ENCODE data around the gene MTCH1. TPM values are rescaled to one million over a fixed set of nuclear protein-coding genes. Genes with fewer than 3 reads are reported as not detected.

Gene MTCH1
- total RNA-seq, 1 donor from 2014 or later, result 180 TPM

DNA sequence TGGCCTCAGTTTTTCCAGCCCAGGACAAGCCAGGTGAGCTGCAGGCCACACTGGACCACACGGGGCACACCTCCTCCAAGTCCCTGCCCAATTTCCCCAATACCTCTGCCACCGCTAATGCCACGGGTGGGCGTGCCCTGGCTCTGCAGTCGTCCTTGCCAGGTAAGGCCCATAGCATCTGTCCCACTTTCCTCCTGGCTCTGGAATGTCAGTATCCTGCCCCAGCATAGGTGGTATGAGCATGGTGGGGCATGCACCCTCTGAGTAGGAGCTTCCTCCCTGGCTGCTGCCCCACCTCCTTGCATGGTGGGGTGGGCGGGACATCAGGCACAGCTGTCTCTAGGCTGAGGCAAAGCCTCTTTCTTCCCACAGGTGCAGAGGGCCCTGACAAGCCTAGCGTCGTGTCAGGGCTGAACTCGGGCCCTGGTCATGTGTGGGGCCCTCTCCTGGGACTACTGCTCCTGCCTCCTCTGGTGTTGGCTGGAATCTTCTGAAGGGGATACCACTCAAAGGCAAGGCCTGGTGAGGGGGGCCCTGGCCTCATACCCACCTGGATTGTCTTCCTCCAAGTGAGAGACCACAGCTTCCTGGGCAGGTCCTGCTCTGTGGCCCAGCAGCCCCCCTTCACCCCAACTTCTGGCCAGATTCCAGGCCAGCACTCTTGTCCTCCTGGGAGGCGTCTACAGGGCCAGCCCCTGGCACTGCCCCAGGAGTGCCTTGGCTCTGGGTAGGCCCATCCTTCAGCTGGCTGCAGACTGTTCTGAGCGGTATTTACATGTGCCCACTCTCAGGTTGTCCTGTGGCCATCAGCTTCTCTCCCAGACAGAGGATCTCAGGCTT, 22.3 kb downstream of the MTCH1 start:
- Mint-ChIP-seq H3K27ac (ENCODE audit: unreplicated experiment) (no peak overlapping the region), H3K27me3 (ENCODE audit: unreplicated experiment) (no peaks in the 10 kb centered on the region), H3K4me1 (ENCODE audit: unreplicated experiment) (peaks cover 17% of the 10 kb centered on the region), H3K36me3 (ENCODE audit: unreplicated experiment) (peaks cover 17% of the 10 kb centered on the region), H3K9me3 (ENCODE audit: unreplicated experiment) (no peaks in the 10 kb centered on the region), H3K4me3 (ENCODE audit: unreplicated experiment) (no peak overlapping the region)
- TF ChIP-seq, protein P1, sequence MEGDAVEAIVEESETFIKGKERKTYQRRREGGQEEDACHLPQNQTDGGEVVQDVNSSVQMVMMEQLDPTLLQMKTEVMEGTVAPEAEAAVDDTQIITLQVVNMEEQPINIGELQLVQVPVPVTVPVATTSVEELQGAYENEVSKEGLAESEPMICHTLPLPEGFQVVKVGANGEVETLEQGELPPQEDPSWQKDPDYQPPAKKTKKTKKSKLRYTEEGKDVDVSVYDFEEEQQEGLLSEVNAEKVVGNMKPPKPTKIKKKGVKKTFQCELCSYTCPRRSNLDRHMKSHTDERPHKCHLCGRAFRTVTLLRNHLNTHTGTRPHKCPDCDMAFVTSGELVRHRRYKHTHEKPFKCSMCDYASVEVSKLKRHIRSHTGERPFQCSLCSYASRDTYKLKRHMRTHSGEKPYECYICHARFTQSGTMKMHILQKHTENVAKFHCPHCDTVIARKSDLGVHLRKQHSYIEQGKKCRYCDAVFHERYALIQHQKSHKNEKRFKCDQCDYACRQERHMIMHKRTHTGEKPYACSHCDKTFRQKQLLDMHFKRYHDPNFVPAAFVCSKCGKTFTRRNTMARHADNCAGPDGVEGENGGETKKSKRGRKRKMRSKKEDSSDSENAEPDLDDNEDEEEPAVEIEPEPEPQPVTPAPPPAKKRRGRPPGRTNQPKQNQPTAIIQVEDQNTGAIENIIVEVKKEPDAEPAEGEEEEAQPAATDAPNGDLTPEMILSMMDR (IDR thresholded peaks at IDR 0.05), result no peak
- DNase-seq (ENCODE audit: extremely low spot score, unreplicated experiment), result no peak

DNA sequence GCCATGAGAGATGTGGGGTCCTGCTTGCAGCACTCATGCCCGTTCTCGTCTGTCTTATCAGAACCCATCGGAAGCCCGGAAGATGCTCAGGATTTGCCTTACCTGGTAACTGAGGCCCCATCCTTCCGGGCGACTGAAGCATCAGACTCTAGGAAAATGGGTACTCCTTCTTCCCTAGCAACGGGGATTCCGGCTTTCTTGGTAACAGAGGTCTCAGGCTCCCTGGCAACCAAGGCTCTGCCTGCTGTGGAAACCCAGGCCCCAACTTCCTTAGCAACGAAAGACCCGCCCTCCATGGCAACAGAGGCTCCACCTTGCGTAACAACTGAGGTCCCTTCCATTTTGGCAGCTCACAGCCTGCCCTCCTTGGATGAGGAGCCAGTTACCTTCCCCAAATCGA, 23.1 kb downstream of the MTCH1 start:
- no peak overlapping the region for H3K4me3 Mint-ChIP-seq (ENCODE audit: unreplicated experiment)
- TF ChIP-seq, protein P1 (IDR thresholded peaks at IDR 0.05), result no peak
- no peak for DNase-seq (ENCODE audit: extremely low spot score, unreplicated experiment)
- H3K27me3 Mint-ChIP-seq (ENCODE audit: unreplicated experiment), result no peaks in the 10 kb centered on the region
- H3K4me1 Mint-ChIP-seq (ENCODE audit: unreplicated experiment), result peaks cover 15% of the 10 kb centered on the region
- peak overlapping the region; percentile 5 for H3K27ac Mint-ChIP-seq (ENCODE audit: unreplicated experiment)
- no peaks in the 10 kb centered on the region for H3K9me3 Mint-ChIP-seq (ENCODE audit: unreplicated experiment)
- peaks cover 9% of the 10 kb centered on the region for H3K36me3 Mint-ChIP-seq (ENCODE audit: unreplicated experiment)

DNA sequence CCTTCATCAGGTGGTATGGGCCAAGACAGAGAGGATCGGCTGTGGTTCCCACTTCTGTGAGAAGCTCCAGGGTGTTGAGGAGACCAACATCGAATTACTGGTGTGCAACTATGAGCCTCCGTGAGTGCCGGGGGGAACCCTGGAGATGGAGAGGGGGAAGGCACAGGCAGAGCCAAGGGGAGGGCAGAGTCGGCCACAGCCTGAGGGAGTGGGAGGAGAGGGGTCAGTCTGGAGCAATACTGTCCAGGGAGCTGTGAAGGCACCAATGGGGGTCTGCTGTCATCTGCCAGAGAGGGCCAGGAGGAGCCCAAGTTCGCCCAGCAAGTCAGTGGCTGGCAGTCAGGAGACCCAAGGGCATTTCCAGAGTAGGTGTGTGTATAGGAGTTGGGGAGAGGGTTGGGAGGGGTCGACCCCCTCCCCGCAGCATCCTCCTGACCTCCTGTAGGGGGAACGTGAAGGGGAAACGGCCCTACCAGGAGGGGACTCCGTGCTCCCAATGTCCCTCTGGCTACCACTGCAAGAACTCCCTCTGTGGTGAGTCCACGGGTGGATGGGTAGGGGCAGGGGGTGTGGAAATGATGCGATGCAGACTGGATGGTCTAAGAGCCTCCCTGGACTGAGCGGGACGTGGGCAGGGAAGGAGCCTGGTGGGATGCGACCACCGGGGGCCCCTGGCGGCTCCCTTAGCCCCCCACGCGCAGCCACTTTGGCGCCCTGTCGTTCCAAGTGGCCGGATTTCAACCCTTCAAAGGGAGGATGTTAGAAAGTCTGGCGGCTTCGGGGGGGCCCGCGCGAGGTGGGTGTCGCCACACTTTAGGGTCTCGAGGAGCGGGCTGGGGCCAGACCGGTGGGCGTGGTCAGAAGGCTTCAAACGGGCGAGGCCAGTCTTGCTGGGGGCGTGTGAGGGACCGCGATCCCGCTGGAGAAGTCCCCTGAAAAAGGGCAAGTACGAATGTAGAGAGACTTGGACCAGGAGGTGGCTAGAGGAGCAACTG, 24.3 kb downstream of the MTCH1 start:
- Mint-ChIP-seq H3K4me3 (ENCODE audit: unreplicated experiment) (no peak overlapping the region), H3K9me3 (ENCODE audit: unreplicated experiment) (no peaks in the 10 kb centered on the region), H3K27ac (ENCODE audit: unreplicated experiment) (no peak overlapping the region), H3K27me3 (ENCODE audit: unreplicated experiment) (no peaks in the 10 kb centered on the region), H3K4me1 (ENCODE audit: unreplicated experiment) (peaks cover 15% of the 10 kb centered on the region), H3K36me3 (ENCODE audit: unreplicated experiment) (peaks cover 2% of the 10 kb centered on the region)
- TF ChIP-seq, protein P1 (IDR thresholded peaks at IDR 0.05), result no peak
- no peak for DNase-seq (ENCODE audit: extremely low spot score, unreplicated experiment)

DNA sequence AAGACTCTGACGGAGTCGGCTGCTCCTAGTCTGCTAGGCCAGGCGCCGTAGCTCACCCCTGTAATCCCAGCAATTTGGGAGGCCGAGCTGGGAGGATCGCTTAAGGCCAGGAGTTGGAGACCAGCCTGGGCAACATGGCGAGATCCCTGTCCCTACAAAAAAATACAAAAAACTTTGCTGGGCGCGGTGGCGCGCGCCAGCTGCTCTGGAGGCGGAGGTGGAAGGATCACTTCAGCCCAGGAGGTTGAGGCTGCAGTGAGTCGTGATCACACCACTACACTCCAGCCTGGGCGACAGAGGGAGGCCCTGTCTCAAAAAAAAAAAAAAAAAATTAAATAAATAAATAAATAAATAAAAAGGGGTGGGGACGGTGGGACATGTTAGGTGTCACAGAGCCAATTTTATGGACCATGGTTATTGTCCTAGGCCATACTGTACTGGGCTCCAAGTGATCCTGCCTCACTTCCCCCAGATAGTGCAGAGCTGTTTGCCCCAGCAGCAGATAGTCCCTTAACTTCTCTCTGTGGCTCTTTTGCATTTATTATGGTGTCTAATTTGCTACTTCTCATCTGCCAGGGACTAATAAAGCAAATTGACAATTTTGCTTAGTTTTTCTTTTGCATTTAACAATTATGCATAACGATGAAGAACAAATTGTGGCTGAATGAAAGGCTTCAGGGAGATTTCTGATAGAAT, 26.3 kb downstream of the MTCH1 start:
- Mint-ChIP-seq H3K36me3 (ENCODE audit: unreplicated experiment) (no peaks in the 10 kb centered on the region), H3K27me3 (ENCODE audit: unreplicated experiment) (no peaks in the 10 kb centered on the region), H3K4me1 (ENCODE audit: unreplicated experiment) (peaks cover 15% of the 10 kb centered on the region), H3K9me3 (ENCODE audit: unreplicated experiment) (no peaks in the 10 kb centered on the region), H3K27ac (ENCODE audit: unreplicated experiment) (no peak overlapping the region), H3K4me3 (ENCODE audit: unreplicated experiment) (no peak overlapping the region)
- DNase-seq (ENCODE audit: extremely low spot score, unreplicated experiment), result no peak
- TF ChIP-seq, protein P1 (IDR thresholded peaks at IDR 0.05), result no peak

Data from osteocyte (in vitro differentiated cells).